ENCODE results near the gene EMILIN2.

DNA sequence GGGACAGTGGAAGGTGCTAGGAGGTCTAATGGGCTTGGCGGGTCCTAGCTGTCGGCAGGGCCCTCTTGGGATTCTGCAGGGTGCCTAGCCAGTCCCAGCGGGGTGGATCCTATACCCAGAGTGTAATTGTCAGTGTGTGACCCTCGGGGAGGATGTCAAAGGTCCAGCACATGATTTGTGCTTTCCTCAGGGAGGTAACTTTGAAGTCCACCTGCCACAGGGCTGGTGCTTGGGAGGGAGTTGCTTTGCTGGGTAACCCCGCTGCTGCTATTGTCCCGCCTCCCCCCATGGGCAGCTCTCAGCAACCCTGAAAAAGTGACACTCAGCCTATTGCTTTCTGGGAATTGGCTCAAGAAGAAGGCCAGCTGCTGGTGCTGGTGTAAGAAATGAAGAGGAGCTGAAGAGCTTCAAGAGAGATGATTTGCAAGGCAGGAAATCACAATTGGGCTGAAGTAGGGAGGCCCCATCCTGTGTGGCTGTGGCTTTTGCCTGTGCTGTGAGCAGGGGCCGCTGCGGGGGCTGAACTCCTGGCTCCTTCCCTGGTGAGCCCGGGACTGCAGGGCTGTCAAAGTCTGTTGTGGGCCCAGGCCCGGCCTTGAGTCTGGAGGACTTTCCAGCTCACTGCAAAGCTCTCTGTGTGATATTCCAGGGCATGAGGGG lies 36.4 kb downstream of the EMILIN2 start:
- no peak for TF ChIP-seq CTCF (IDR thresholded peaks at IDR 0.05 in 8 of 11, conservative IDR thresholded peaks at IDR 0.05 in 3 of 11)
- TF ChIP-seq POLR2A (IDR thresholded peaks at IDR 0.05): no peak

Measured in spleen (tissue), 7 donors.